Keratinocyte (primary cell): Measurements from ENCODE around the gene MAP6D1. TPM values are rescaled to one million over a fixed set of nuclear protein-coding genes. Genes with fewer than 3 reads are reported as not detected.
"Not testable (repeated sequence)": the region's sequence is repeated elsewhere in the genome, so short reads cannot be mapped to it uniquely, and the experiment has no call there.

Experiments
- DNase-seq: peaks from one replicate; pipeline ENCODE4 v3.0.0-alpha.2; 2011; ENCODE audit warnings: low read depth, missing footprints, low spot score
- FAIRE-seq: peaks from 2 replicates; lab custom pipeline; 2011; peaks lifted over from hg19 to GRCh38; lab: Jason Lieb, UNC
- H2AFZ ChIP-seq: 2 replicates; pipeline ENCODE4 v1.6.0; 2012; ENCODE audit warnings: low read length, control low read depth, inconsistent platforms; ENCODE audit not compliant: control insufficient read depth
- H3K27ac ChIP-seq: 2 replicates; pipeline ENCODE4 v1.5.1; 2011; ENCODE audit warnings: low read length; ENCODE audit not compliant: control insufficient read depth, insufficient read depth
- H3K27me3 ChIP-seq: 3 replicates; pipeline ENCODE4 v1.6.0; 2011; ENCODE audit warnings: low read length; ENCODE audit not compliant: control insufficient read depth, insufficient read depth; ENCODE audit errors: extremely low read depth
- H3K36me3 ChIP-seq, 2 experiments: 2 replicates in 1 of 2; 3 replicates in 1 of 2; pipeline ENCODE4 v1.5.1; 2011; ENCODE audit warnings: low read length in 2 of 2, mild to moderate bottlenecking in 1 of 2; ENCODE audit not compliant: control insufficient read depth in 2 of 2, insufficient read depth in 2 of 2; ENCODE audit errors: extremely low read depth in 1 of 2
- H3K4me1 ChIP-seq: 3 replicates; pipeline ENCODE4 v1.5.1; 2011; ENCODE audit warnings: low read length; ENCODE audit not compliant: control insufficient read depth, insufficient read depth; ENCODE audit errors: extremely low read depth
- H3K4me2 ChIP-seq: 3 replicates; pipeline ENCODE4 v1.6.0; 2011; ENCODE audit warnings: low read depth, low read length; ENCODE audit not compliant: control insufficient read depth, insufficient read depth; ENCODE audit errors: extremely low read depth
- H3K4me3 ChIP-seq, 3 experiments: fragments of 200-600 bp in 1 of 3; sonication (generic) in 1 of 3; 2 replicates in 2 of 3; 3 replicates in 1 of 3; pipeline ENCODE4 v1.5.1; 2011 to 2016; ENCODE audit warnings: low read length in 3 of 3, mild to moderate bottlenecking in 3 of 3, control low read depth in 2 of 3, inconsistent platforms in 1 of 3, low read depth in 1 of 3, mixed read lengths in 1 of 3, mixed run types in 1 of 3, moderate library complexity in 1 of 3; ENCODE audit not compliant: control insufficient read depth in 2 of 3, insufficient read depth in 2 of 3; ENCODE audit errors: extremely low read depth in 1 of 3
- H3K79me2 ChIP-seq: 2 replicates; pipeline ENCODE4 v1.6.0; 2012; ENCODE audit warnings: low read length; ENCODE audit not compliant: control insufficient read depth, insufficient read depth
- H3K9ac ChIP-seq: 3 replicates; pipeline ENCODE4 v1.6.0; 2011; ENCODE audit warnings: low read length; ENCODE audit not compliant: control insufficient read depth, insufficient read depth; ENCODE audit errors: extremely low read depth
- H3K9me1 ChIP-seq: 3 replicates; pipeline ENCODE4 v1.6.0; 2011; ENCODE audit warnings: low read length; ENCODE audit not compliant: control insufficient read depth, insufficient read depth; ENCODE audit errors: extremely low read depth
- H3K9me3 ChIP-seq: 2 replicates; pipeline ENCODE4 v1.5.1; 2012; ENCODE audit warnings: low read depth, low read length; ENCODE audit not compliant: control insufficient read depth
- H4K20me1 ChIP-seq: 3 replicates; pipeline ENCODE4 v1.6.0; 2011; ENCODE audit warnings: low read length; ENCODE audit not compliant: control insufficient read depth, insufficient read depth; ENCODE audit errors: extremely low read depth
- CTCF ChIP-seq, 3 experiments: IDR thresholded peaks in 1 of 3; conservative IDR thresholded peaks in 1 of 3; optimal IDR thresholded peaks in 1 of 3; 2 replicates in 2 of 3; 3 replicates in 1 of 3; pipeline versions ENCODE3 to v1.5.1; 2011; ENCODE audit warnings: low read length in 3 of 3, mild to moderate bottlenecking in 3 of 3, moderate library complexity in 2 of 3, control low read depth in 1 of 3, inconsistent platforms in 1 of 3; ENCODE audit not compliant: insufficient read depth in 2 of 3; ENCODE audit errors: extremely low read depth in 1 of 3
- EZH2 ChIP-seq: IDR thresholded peaks from one replicate; pipeline ENCODE4 v1.6.1; 2012; ENCODE audit warnings: inconsistent platforms, mild to moderate bottlenecking, low read length, moderate library complexity
- dilution Hi-C: fragments of 300-500 bp; cut with MboI; formaldehyde crosslinking; loops from one replicate; pipeline ENCODE4 v1.7.0; 2020; ENCODE audit warnings: low sequenced_read_pairs; ENCODE audit not compliant: extremely low pct_ligation_motif_present
- polyA plus RNA-seq, 5 experiments: library from polyadenylated mRNA; depleted of rRNA in 3 of 5; stranded (reverse) in 3 of 5; stranded (forward) in 1 of 5; unstranded in 1 of 5; fragments of >200 nt; gene quantifications; 1 replicate in 1 of 5; 2 replicates in 3 of 5; 3 replicates in 1 of 5; pipeline versions ENCODE4 v1.2.1 to v1.2.3, GENCODE V29; 2011 to 2012; ENCODE audit warnings: missing spikeins in 2 of 5, low read depth in 1 of 5, low replicate concordance in 1 of 5

MAP6D1 gene
- polyA plus RNA-seq, 1 donor (not counting 4 experiments of a cell fraction or from before 2014, with no cell fraction given) = 1.4 TPM

- Histone ChIP-seq H3K27me3 (no peaks in the 10 kb centered on the region), H3K36me3 (peaks cover 19 to 22% of the 10 kb centered on the region in 2 experiments), H3K27ac (no peak overlapping the region), H3K4me2 (no peak overlapping the region), H3K4me1 (no peaks in the 10 kb centered on the region), H3K4me3 (no peak overlapping the region), H3K9me3 (no peaks in the 10 kb centered on the region), H3K9me1 (no peaks in the 10 kb centered on the region), H4K20me1 (no peaks in the 10 kb centered on the region), H3K79me2 (no peaks in the 10 kb centered on the region), H3K9ac (no peak overlapping the region), H2AFZ (no peak overlapping the region)
- no peak for DNase-seq
- no peak for FAIRE-seq
- dilution Hi-C loops = no loop called here
- TF ChIP-seq CTCF (optimal IDR thresholded peaks at IDR 0.05 in 1 of 3, IDR thresholded peaks at IDR 0.05 in 1 of 3, conservative IDR thresholded peaks at IDR 0.05 in 1 of 3; ENCODE audit: extremely low read depth in 1 of 3, insufficient read depth in 2 of 3, low read length in 3 of 3) = no peak
- TF ChIP-seq EZH2 = no peak
Observed at GRCh38 chr3:183779896-183780465, 45.4 kb downstream of the MAP6D1 start.

GRCh38 chr3:183777016-183777618 is 48.3 kb downstream of the MAP6D1 start:
- TF ChIP-seq CTCF (optimal IDR thresholded peaks at IDR 0.05 in 1 of 3, IDR thresholded peaks at IDR 0.05 in 1 of 3, conservative IDR thresholded peaks at IDR 0.05 in 1 of 3; ENCODE audit: extremely low read depth in 1 of 3, insufficient read depth in 2 of 3, low read length in 3 of 3) (no peak), EZH2 (no peak)
- no peak overlapping the region for H3K4me3 ChIP-seq
- H3K79me2 ChIP-seq = no peaks in the 10 kb centered on the region
- FAIRE-seq (no peak), DNase-seq (no peak)
- peaks cover 24 to 28% of the 10 kb centered on the region in 2 experiments for H3K36me3 ChIP-seq
- no peak overlapping the region for H3K9ac ChIP-seq
- H4K20me1 ChIP-seq = no peaks in the 10 kb centered on the region
- H3K9me1 ChIP-seq = no peaks in the 10 kb centered on the region
- no peak overlapping the region for H2AFZ ChIP-seq
- dilution Hi-C loops = no loop called here
- H3K27ac ChIP-seq = no peak overlapping the region
- H3K4me1 ChIP-seq = no peaks in the 10 kb centered on the region
- no peaks in the 10 kb centered on the region for H3K27me3 ChIP-seq
- H3K9me3 ChIP-seq = no peaks in the 10 kb centered on the region
- no peak overlapping the region for H3K4me2 ChIP-seq

- H3K4me1 ChIP-seq, FAIRE-seq, H3K9me1 ChIP-seq, H2AFZ ChIP-seq, H3K27ac ChIP-seq, dilution Hi-C loops, H4K20me1 ChIP-seq, H3K9ac ChIP-seq, H3K27me3 ChIP-seq, H3K79me2 ChIP-seq, H3K4me3 ChIP-seq, H3K9me3 ChIP-seq, H3K4me2 ChIP-seq, DNase-seq: not testable (repeated sequence)
- peaks cover 25 to 27% of the 10 kb centered on the region in 2 experiments for H3K36me3 ChIP-seq
Observed at GRCh38 chr3:183776451-183776850, 48.9 kb downstream of the MAP6D1 start.
